Chondrocyte (in vitro differentiated cells): ENCODE measurements around the gene HLA-F. TPM values are rescaled to one million over a fixed set of nuclear protein-coding genes. Genes with fewer than 3 reads are reported as not detected.

Source experiments
- DNase-seq: peaks from one replicate; pipeline ENCODE4 v3.0.0; 2021; ENCODE audit warnings: mixed read lengths, low spot score
- H3K27ac Mint-ChIP-seq: one replicate; pipeline ENCODE4 v1.8.0; 2021; ENCODE audit warnings: mild to moderate bottlenecking, moderate library complexity, mixed read lengths; ENCODE audit not compliant: unreplicated experiment
- H3K27me3 Mint-ChIP-seq: 2 replicates; pipeline ENCODE4 v1.8.0; 2021; ENCODE audit warnings: low read depth, mixed read lengths
- H3K36me3 Mint-ChIP-seq: 2 replicates; pipeline ENCODE4 v1.8.0; 2021; ENCODE audit warnings: low read depth, mixed read lengths
- H3K4me1 Mint-ChIP-seq: 2 replicates; pipeline ENCODE4 v1.8.0; 2021; ENCODE audit warnings: low read depth, mild to moderate bottlenecking, mixed read lengths
- H3K4me3 Mint-ChIP-seq: one replicate; pipeline ENCODE4 v1.8.0; 2021; ENCODE audit warnings: mild to moderate bottlenecking, moderate library complexity, mixed read lengths; ENCODE audit not compliant: unreplicated experiment
- H3K9me3 Mint-ChIP-seq: 2 replicates; pipeline ENCODE4 v1.8.0; 2021; ENCODE audit warnings: low read depth, mixed read lengths
- total RNA-seq: library from RNA; stranded (reverse); gene quantifications from 3 replicates; pipeline ENCODE4 v1.2.1, GENCODE V29; 2021
- TF ChIP-seq, protein P1 (sequence below): fragments of 200-600 bp; sonication (generic); IDR thresholded peaks from 2 replicates; pipeline ENCODE4 v1.5.0; 2021; ENCODE audit warnings: antibody characterized with exemption, mild to moderate bottlenecking, moderate library complexity

Gene HLA-F
- total RNA-seq, 1 donor from 2014 or later, result 6.6 TPM

DNA sequence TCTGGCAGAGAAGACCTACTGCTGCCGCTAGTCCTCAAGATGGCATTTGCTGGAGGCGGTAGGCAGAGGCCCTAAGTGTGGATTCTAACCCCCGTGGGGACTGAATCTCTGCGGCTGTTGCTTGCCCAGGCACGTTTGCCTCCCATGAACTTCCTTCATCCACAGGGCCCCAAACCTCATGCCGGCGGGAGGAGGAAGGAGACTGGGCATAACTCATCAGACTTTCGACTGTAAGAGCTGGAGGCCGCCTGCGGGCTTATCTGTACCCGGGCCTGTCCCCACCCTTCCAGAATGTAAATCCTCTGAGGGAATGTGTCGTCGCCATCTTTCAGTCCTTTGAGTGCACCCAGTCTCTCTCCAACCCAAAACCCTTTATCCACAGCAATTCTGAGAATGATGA, 43.3 kb upstream of the HLA-F start:
- Mint-ChIP-seq H3K27me3 (peaks cover 8% of the 10 kb centered on the region), H3K4me1 (peaks cover 8% of the 10 kb centered on the region), H3K4me3 (no peak overlapping the region), H3K36me3 (peaks cover 1% of the 10 kb centered on the region), H3K27ac (no peak overlapping the region), H3K9me3 (peaks cover 3% of the 10 kb centered on the region)
- no peak for DNase-seq
- TF ChIP-seq, protein P1, sequence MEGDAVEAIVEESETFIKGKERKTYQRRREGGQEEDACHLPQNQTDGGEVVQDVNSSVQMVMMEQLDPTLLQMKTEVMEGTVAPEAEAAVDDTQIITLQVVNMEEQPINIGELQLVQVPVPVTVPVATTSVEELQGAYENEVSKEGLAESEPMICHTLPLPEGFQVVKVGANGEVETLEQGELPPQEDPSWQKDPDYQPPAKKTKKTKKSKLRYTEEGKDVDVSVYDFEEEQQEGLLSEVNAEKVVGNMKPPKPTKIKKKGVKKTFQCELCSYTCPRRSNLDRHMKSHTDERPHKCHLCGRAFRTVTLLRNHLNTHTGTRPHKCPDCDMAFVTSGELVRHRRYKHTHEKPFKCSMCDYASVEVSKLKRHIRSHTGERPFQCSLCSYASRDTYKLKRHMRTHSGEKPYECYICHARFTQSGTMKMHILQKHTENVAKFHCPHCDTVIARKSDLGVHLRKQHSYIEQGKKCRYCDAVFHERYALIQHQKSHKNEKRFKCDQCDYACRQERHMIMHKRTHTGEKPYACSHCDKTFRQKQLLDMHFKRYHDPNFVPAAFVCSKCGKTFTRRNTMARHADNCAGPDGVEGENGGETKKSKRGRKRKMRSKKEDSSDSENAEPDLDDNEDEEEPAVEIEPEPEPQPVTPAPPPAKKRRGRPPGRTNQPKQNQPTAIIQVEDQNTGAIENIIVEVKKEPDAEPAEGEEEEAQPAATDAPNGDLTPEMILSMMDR, result no peak

DNA sequence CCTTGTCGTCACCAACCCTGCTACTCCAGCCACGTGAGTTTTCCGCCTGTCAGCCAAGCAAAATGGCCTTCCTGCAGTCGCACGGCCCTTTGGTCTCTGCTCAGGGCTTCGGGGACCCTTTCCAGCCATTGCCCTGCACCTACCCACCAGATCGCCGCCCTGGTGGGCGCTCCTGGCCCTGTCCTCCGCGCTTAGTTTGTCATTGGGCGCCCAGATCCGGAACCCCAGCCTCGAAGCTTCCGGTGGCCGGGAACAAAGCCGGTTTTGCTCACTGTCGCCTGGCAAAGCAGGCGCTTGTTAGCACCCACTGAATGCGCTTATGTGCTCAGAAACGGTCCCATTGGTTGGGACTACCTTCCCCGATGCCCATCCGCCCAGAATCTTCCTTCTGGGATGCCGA, 42.8 kb upstream of the HLA-F start:
- H3K9me3 Mint-ChIP-seq, result peaks cover 3% of the 10 kb centered on the region
- H3K27me3 Mint-ChIP-seq, result peaks cover 11% of the 10 kb centered on the region
- TF ChIP-seq, protein P1, result no peak
- H3K36me3 Mint-ChIP-seq, result peaks cover 2% of the 10 kb centered on the region
- no peak overlapping the region for H3K27ac Mint-ChIP-seq
- DNase-seq, result no peak
- H3K4me1 Mint-ChIP-seq, result peaks cover 8% of the 10 kb centered on the region
- no peak overlapping the region for H3K4me3 Mint-ChIP-seq

DNA sequence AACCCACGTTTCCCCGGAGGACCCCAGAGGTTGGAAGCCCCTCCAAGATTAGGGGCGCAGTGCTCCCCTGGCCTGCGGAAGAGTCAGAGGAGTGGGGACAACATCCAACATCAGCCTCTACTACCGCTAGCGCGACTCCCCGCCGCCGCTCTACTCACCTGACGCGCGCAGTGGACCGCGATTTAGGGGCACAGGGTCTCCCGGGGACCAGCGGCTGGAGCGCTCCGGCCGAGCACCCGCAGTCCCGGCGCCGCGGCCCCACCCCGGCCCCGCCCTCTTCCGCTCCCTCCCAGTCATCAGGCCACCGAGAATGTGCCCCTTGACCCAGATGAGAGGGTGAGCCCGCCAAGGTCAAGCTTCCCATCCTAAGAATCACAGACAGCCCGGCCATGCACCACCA, 42.3 kb upstream of the HLA-F start, which contains the start of gene ZFP57:
TSS of gene ZFP57 (minus strand) at position 249 of the 400 bp plus-strand sequence. CDS start 4,149 bp downstream, outside the sequence.
- no peak within 1 kb of the TSS for H3K4me3 Mint-ChIP-seq
- peaks cover 3% of the 10 kb centered on the region for H3K9me3 Mint-ChIP-seq
- H3K36me3 Mint-ChIP-seq, result peaks cover 2% of the 10 kb centered on the region
- TF ChIP-seq, protein P1, result no peak
- no peak within 1 kb of the TSS for H3K27ac Mint-ChIP-seq
- H3K27me3 Mint-ChIP-seq, result peaks cover 16% of the 10 kb centered on the region
- peaks cover 8% of the 10 kb centered on the region for H3K4me1 Mint-ChIP-seq
- DNase-seq, result no peak

DNA sequence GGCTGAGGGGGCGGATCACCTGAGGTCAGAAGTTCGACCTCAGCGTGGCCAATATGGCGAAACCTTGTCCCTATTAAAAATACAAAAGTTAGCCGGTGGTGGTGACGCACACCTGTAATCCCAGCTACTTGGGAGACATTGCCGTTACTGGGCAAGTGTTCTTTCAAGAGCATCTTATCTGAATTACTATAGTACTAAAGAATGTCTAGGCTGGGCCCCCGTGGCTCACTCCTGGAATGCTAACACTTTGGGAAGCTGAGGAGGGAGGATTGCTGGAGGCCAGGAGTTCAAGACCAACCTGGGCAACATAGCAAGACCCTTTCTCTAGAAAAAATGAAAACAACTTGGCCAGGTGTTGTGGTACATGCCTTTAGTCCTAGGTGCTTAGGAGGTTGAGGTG, 41.4 kb upstream of the HLA-F start:
- Mint-ChIP-seq H3K36me3 (peaks cover 2% of the 10 kb centered on the region), H3K4me3 (no peak overlapping the region), H3K27ac (no peak overlapping the region), H3K4me1 (peaks cover 5% of the 10 kb centered on the region), H3K27me3 (peaks cover 17% of the 10 kb centered on the region), H3K9me3 (peaks cover 3% of the 10 kb centered on the region)
- TF ChIP-seq, protein P1, result no peak
- no peak for DNase-seq

DNA sequence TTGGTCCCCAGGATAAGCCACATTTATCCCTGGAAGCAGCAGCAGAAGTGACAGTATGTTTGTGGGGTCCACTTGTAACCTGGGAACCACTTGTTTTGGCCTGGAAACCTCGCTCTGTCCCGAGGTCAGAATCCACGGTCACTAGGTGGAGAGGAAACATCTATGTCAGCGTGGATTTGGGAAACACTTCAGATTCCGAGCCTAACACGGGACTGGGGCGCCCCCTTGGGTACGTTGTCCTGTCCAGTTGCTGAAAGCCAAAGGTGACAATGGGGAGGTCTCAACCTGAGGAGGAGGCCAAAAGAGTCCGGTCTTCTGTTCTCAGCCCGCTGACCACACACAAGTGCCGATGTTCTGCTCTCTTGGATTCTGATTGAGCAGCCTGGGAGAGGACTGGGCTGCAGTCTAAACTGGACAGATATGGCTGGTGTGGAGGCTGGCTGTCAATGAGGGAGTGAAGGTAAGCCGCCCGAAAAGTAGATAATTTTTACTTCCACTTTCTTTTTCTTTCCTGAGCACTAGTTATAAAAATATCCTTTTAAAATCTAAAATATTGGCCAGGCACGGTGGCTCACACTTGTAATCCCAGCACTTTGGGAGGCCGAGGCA, 37.4 kb upstream of the HLA-F start:
- Mint-ChIP-seq H3K4me3 (no peak overlapping the region), H3K4me1 (no peaks in the 10 kb centered on the region), H3K36me3 (peaks cover 2% of the 10 kb centered on the region), H3K9me3 (peaks cover 3% of the 10 kb centered on the region), H3K27me3 (peaks cover 17% of the 10 kb centered on the region), H3K27ac (no peak overlapping the region)
- TF ChIP-seq, protein P1, result peak; percentile 55
- DNase-seq, result no peak
